Measurements from ENCODE around the gene SRPRB. TPM values are rescaled to one million over a fixed set of nuclear protein-coding genes. Genes with fewer than 3 reads are reported as not detected.

Gene SRPRB
- total and polyA plus RNA-seq, 2 experiments from 2014 or later: 25.6 to 36.0 TPM

DNA sequence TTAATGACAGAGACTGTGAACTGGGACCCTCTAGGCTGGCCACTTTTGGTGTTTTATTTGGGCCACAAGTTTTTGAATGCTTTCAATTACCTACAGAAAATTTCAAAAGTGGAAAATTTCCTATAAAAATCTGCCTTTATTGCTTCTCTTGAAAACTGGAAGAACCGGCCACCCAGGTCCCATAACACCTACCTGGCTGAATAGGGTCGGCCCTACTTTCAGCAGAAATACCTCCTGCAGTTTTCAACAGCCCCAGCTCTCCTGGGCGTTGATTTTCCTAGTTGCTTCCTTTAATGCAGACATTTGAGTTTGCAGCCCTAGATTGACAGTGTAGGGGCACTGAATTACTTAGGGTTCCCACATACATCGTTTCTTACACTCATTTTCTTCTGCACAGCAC lies 719 bp upstream of the SRPRB start:
- TF ChIP-seq STAT1 (IDR thresholded peaks at IDR 0.05; ENCODE audit: unreplicated experiment): no peak
- no peak for TF ChIP-seq NANOG (IDR thresholded peaks at IDR 0.05; ENCODE audit: borderline replicate concordance)
- TF ChIP-seq, protein P1, sequence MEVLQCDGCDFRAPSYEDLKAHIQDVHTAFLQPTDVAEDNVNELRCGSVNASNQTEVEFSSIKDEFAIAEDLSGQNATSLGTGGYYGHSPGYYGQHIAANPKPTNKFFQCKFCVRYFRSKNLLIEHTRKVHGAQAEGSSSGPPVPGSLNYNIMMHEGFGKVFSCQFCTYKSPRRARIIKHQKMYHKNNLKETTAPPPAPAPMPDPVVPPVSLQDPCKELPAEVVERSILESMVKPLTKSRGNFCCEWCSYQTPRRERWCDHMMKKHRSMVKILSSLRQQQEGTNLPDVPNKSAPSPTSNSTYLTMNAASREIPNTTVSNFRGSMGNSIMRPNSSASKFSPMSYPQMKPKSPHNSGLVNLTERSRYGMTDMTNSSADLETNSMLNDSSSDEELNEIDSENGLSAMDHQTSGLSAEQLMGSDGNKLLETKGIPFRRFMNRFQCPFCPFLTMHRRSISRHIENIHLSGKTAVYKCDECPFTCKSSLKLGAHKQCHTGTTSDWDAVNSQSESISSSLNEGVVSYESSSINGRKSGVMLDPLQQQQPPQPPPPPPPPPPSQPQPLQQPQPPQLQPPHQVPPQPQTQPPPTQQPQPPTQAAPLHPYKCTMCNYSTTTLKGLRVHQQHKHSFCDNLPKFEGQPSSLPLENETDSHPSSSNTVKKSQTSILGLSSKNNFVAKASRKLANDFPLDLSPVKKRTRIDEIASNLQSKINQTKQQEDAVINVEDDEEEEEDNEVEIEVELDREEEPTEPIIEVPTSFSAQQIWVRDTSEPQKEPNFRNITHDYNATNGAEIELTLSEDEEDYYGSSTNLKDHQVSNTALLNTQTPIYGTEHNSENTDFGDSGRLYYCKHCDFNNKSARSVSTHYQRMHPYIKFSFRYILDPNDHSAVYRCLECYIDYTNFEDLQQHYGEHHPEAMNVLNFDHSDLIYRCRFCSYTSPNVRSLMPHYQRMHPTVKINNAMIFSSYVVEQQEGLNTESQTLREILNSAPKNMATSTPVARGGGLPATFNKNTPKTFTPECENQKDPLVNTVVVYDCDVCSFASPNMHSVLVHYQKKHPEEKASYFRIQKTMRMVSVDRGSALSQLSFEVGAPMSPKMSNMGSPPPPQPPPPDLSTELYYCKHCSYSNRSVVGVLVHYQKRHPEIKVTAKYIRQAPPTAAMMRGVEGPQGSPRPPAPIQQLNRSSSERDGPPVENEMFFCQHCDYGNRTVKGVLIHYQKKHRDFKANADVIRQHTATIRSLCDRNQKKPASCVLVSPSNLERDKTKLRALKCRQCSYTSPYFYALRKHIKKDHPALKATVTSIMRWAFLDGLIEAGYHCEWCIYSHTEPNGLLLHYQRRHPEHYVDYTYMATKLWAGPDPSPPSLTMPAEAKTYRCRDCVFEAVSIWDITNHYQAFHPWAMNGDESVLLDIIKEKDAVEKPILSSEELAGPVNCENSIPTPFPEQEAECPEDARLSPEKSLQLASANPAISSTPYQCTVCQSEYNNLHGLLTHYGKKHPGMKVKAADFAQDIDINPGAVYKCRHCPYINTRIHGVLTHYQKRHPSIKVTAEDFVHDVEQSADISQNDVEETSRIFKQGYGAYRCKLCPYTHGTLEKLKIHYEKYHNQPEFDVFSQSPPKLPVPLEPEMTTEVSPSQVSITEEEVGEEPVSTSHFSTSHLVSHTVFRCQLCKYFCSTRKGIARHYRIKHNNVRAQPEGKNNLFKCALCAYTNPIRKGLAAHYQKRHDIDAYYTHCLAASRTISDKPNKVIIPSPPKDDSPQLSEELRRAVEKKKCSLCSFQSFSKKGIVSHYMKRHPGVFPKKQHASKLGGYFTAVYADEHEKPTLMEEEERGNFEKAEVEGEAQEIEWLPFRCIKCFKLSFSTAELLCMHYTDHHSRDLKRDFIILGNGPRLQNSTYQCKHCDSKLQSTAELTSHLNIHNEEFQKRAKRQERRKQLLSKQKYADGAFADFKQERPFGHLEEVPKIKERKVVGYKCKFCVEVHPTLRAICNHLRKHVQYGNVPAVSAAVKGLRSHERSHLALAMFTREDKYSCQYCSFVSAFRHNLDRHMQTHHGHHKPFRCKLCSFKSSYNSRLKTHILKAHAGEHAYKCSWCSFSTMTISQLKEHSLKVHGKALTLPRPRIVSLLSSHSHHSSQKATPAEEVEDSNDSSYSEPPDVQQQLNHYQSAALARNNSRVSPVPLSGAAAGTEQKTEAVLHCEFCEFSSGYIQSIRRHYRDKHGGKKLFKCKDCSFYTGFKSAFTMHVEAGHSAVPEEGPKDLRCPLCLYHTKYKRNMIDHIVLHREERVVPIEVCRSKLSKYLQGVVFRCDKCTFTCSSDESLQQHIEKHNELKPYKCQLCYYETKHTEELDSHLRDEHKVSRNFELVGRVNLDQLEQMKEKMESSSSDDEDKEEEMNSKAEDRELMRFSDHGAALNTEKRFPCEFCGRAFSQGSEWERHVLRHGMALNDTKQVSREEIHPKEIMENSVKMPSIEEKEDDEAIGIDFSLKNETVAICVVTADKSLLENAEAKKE (CRISPR knock-in tag; IDR thresholded peaks at IDR 0.05): no peak
- TF ChIP-seq JUNB (IDR thresholded peaks at IDR 0.05; ENCODE audit: unreplicated experiment): no peak
- TF ChIP-seq ZNF114 (CRISPR knock-in tag; IDR thresholded peaks at IDR 0.05): no peak
- TF ChIP-seq, protein P2, sequence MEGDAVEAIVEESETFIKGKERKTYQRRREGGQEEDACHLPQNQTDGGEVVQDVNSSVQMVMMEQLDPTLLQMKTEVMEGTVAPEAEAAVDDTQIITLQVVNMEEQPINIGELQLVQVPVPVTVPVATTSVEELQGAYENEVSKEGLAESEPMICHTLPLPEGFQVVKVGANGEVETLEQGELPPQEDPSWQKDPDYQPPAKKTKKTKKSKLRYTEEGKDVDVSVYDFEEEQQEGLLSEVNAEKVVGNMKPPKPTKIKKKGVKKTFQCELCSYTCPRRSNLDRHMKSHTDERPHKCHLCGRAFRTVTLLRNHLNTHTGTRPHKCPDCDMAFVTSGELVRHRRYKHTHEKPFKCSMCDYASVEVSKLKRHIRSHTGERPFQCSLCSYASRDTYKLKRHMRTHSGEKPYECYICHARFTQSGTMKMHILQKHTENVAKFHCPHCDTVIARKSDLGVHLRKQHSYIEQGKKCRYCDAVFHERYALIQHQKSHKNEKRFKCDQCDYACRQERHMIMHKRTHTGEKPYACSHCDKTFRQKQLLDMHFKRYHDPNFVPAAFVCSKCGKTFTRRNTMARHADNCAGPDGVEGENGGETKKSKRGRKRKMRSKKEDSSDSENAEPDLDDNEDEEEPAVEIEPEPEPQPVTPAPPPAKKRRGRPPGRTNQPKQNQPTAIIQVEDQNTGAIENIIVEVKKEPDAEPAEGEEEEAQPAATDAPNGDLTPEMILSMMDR (conservative IDR thresholded peaks at IDR 0.05; ENCODE audit: low read depth in 2 of 2): no peak
- no peak for TF ChIP-seq EZH2phosphoT487 (IDR thresholded peaks at IDR 0.05; ENCODE audit: unreplicated experiment)
- no peaks in the 10 kb centered on the region for H3K27me3 ChIP-seq (ENCODE audit: insufficient read depth)
- ATAC-seq: no peak
- no peak overlapping the region for H3K27ac ChIP-seq (ENCODE audit: low read depth)
- H2AFZ ChIP-seq: peak overlapping the region; percentile 94
- no peaks in the 10 kb centered on the region for H3F3A ChIP-seq (replicated peaks; ENCODE audit: low read depth)
- DNase-seq (ENCODE audit: low spot score): no peak
- H3K4me2 ChIP-seq: peak overlapping the region; percentile 80
- Mint-ChIP-seq H3K9me3 (no peaks in the 10 kb centered on the region), H3K27ac (no peak overlapping the region), H3K27me3 (ENCODE audit: insufficient read depth, low read depth, poor library complexity) (peaks cover 3% of the 10 kb centered on the region), H3K36me3 (ENCODE audit: low read depth) (peaks cover 27% of the 10 kb centered on the region), H3K4me1 (peaks cover 11% of the 10 kb centered on the region), H3K4me3 (peak overlapping the region; percentile 93)
- peaks cover 5% of the 10 kb centered on the region for H3K4me1 ChIP-seq (ENCODE audit: insufficient read depth)
- peaks cover 19% of the 10 kb centered on the region for H3K79me2 ChIP-seq (replicated peaks; ENCODE audit: insufficient read depth)
- peaks cover 12% of the 10 kb centered on the region for H3K36me3 ChIP-seq (ENCODE audit: insufficient read depth)
- H3K9me2 ChIP-seq (ENCODE audit: insufficient read depth): no peaks in the 10 kb centered on the region; the same call in 1 of the 2 replicates
- no peaks in the 10 kb centered on the region; the same call in 1 of the 2 replicates for H4K20me1 ChIP-seq (replicated peaks; ENCODE audit: insufficient read depth)
- peak overlapping the region; percentile 86 for H3K4me3 ChIP-seq
